Vagina (tissue), 2 donors: ENCODE measurements around the gene C5AR1. TPM values are rescaled to one million over a fixed set of nuclear protein-coding genes. Genes with fewer than 3 reads are reported as not detected.
"Not testable (repeated sequence)": the region's sequence is repeated elsewhere in the genome, so short reads cannot be mapped to it uniquely, and the experiment has no call there.

Experiments used
- DNase-seq, 2 donors: peaks; one replicate each; pipeline ENCODE4 v3.0.0-alpha.2; 2017; ENCODE audit errors: extremely low spot score in 2 of 2
- H3K27ac ChIP-seq: fragments of 200-600 bp; sonication (generic); one replicate; pipeline ENCODE4 v1.5.1; 2019
- H3K27me3 ChIP-seq: fragments of 200-600 bp; sonication (generic); one replicate; pipeline ENCODE4 v1.5.1; 2019
- H3K36me3 ChIP-seq, 2 donors: fragments of 200-600 bp; sonication (generic); one replicate each; pipeline ENCODE4 v1.5.1; 2017 to 2019
- H3K4me1 ChIP-seq: fragments of 200-600 bp; sonication (generic); one replicate; pipeline ENCODE4 v1.5.1; 2019
- H3K4me3 ChIP-seq, 2 donors: fragments of 200-600 bp; sonication (generic); 1 replicate in 1 of 2; 2 replicates in 1 of 2; pipeline ENCODE4 v1.5.1; 2016 to 2019
- H3K9me3 ChIP-seq: fragments of 200-600 bp; sonication (generic); one replicate; pipeline ENCODE4 v1.5.1; 2019
- CTCF ChIP-seq, 3 experiments: fragments of 450-650 bp in 2 of 3; fragments of 200-600 bp in 1 of 3; sonication (generic) in 1 of 3; IDR thresholded peaks; one replicate each; pipeline ENCODE4 v1.5.1; 2017 to 2019; ENCODE audit warnings: antibody characterized with exemption in 3 of 3, mild to moderate bottlenecking in 2 of 3, moderate library complexity in 2 of 3
- POLR2A ChIP-seq, 2 donors: fragments of 450-650 bp; IDR thresholded peaks; one replicate each; pipeline ENCODE4 v1.6.1; 2017; ENCODE audit warnings: antibody characterized with exemption in 2 of 2, mild to moderate bottlenecking in 2 of 2, moderate library complexity in 2 of 2
- POLR2AphosphoS5 ChIP-seq, 2 donors: sonication (generic); formaldehyde crosslinking; IDR thresholded peaks; one replicate each; pipeline ENCODE4 v1.9.0; 2017; ENCODE audit warnings: antibody characterized with exemption in 2 of 2, mild to moderate bottlenecking in 2 of 2, low read depth in 1 of 2; ENCODE audit not compliant: insufficient read depth in 1 of 2
- intact Hi-C: fragments of 100-400 bp; cut with DNase I; formaldehyde crosslinking; loops from one replicate; pipeline ENCODE4 v1.15.1; 2023
- total RNA-seq: library from RNA; depleted of rRNA; stranded (reverse); fragments of >200 nt; gene quantifications from one replicate; pipeline ENCODE4 v1.2.3, GENCODE V29; 2016

The C5AR1 gene
- total RNA-seq, 1 donor from 2014 or later = 12.5 TPM

- no peak for DNase-seq
- Histone ChIP-seq H3K4me1 (no peaks in the 10 kb centered on the region), H3K27me3 (no peaks in the 10 kb centered on the region), H3K4me3 (no peak overlapping the region), H3K36me3 (no peaks in the 10 kb centered on the region), H3K27ac (no peak overlapping the region), H3K9me3 (no peaks in the 10 kb centered on the region)
- TF ChIP-seq POLR2A (IDR thresholded peaks at IDR 0.05) (no peak), POLR2AphosphoS5 (IDR thresholded peaks at IDR 0.05; ENCODE audit: insufficient read depth in 1 of 2, low read depth in 1 of 2) (no peak), CTCF (IDR thresholded peaks at IDR 0.05) (no peak)
- intact Hi-C loops = no loop called here
Observed at GRCh38 chr19:47324502-47324901, 14.8 kb downstream of the C5AR1 start.

- no peaks in the 10 kb centered on the region for H3K4me1 ChIP-seq
Observed at GRCh38 chr19:47330466-47330869, 20.8 kb downstream of the C5AR1 start.

GRCh38 chr19:47331490-47331889, 21.8 kb downstream of the C5AR1 start:
- Histone ChIP-seq H3K27me3 (no peaks in the 10 kb centered on the region), H3K4me3 (no peak overlapping the region), H3K9me3 (no peaks in the 10 kb centered on the region), H3K36me3 (no peaks in the 10 kb centered on the region), H3K27ac (no peak overlapping the region), H3K4me1 (peaks cover under 1% of the 10 kb centered on the region)
- TF ChIP-seq POLR2A (IDR thresholded peaks at IDR 0.05) (no peak), POLR2AphosphoS5 (IDR thresholded peaks at IDR 0.05; ENCODE audit: insufficient read depth in 1 of 2, low read depth in 1 of 2) (no peak), CTCF (IDR thresholded peaks at IDR 0.05) (no peak)
- no peak for DNase-seq
- intact Hi-C loops = no loop called here

More at GRCh38 chr19:47330466-47330869, 20.8 kb downstream of the C5AR1 start:
- DNase-seq = no peak
- Histone ChIP-seq H3K36me3 (no peaks in the 10 kb centered on the region), H3K9me3 (no peaks in the 10 kb centered on the region), H3K27ac (no peak overlapping the region), H3K27me3 (no peaks in the 10 kb centered on the region), H3K4me3 (no peak overlapping the region)
- no peak for TF ChIP-seq POLR2AphosphoS5 (IDR thresholded peaks at IDR 0.05; ENCODE audit: insufficient read depth in 1 of 2, low read depth in 1 of 2)
- no peak for TF ChIP-seq CTCF (IDR thresholded peaks at IDR 0.05)
- TF ChIP-seq POLR2A (IDR thresholded peaks at IDR 0.05) = no peak
- intact Hi-C loops = no loop called here

GRCh38 chr19:47331931-47332547, 22.4 kb downstream of the C5AR1 start, which contains the start of gene C5AR2:
TSS of gene C5AR2 (plus strand) at chr19:47332175. CDS start at chr19:47340800, 8,625 bp downstream.
- TF ChIP-seq CTCF (IDR thresholded peaks at IDR 0.05) (no peak), POLR2AphosphoS5 (IDR thresholded peaks at IDR 0.05; ENCODE audit: insufficient read depth in 1 of 2, low read depth in 1 of 2) (peak in 1 of 2 donors; percentile 37), POLR2A (IDR thresholded peaks at IDR 0.05) (no peak)
- intact Hi-C loops = no loop called here
- Histone ChIP-seq H3K9me3 (no peaks in the 10 kb centered on the region), H3K36me3 (no peaks in the 10 kb centered on the region), H3K27me3 (no peaks in the 10 kb centered on the region), H3K4me3 (no peak within 1 kb of the TSS), H3K4me1 (peaks cover 6% of the 10 kb centered on the region), H3K27ac (no peak within 1 kb of the TSS)
- no peak for DNase-seq

- H3K27ac ChIP-seq = not testable (repeated sequence)
Observed at GRCh38 chr19:47336765-47337718, 27.4 kb downstream of the C5AR1 start.

More at GRCh38 chr19:47336765-47337718, 27.4 kb downstream of the C5AR1 start:
- DNase-seq, H3K27me3 ChIP-seq, H3K4me3 ChIP-seq, H3K36me3 ChIP-seq, intact Hi-C loops, H3K9me3 ChIP-seq, H3K4me1 ChIP-seq: not testable (repeated sequence)
